ENCODE data around the gene PRPF6. TPM values are rescaled to one million over a fixed set of nuclear protein-coding genes. Genes with fewer than 3 reads are reported as not detected.

The PRPF6 gene
- total RNA-seq, 2 experiments from 2014 or later, result 45.1 to 73.7 TPM

DNA sequence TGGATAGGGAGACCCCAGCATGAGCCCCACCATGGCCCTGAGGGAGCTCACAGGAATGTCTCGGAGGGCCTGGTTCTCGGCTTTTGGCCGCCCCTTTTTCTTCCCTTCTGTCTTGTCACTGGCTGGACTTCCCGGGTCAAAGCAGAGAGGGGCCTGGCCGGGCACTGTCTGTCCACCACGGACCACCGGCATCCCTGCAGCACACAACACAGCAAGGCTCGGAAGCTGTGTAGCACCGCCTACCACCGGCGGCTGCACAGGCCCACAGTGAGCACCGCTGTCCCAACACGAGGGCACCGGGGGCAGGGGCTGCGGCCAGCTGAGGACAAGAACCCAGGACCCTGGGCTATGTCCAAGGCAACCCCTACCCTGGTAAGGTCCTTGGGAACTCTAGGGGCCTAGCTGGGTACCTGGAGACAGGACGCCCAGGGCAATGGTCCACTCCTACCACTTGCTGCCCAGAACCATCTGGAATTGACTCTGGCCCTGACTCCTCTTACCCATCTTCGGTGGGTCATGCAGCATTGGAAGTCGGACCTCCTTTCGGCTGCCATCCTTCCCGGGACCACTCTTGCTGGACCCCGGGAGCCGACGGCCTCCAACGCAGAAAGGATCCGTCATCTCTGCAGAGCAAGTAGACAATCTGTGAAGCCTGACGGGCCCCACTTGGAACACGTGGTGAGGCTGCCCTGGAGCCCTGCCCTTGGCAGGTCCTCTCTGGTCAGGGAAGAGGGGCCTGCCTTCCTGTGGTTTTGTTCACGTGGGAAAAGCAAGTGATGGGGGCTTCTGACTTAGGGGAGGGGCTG lies 13.4 kb upstream of the PRPF6 start:
- no peak overlapping the region for H3K27ac ChIP-seq (ENCODE audit: low read depth, low read length, poor library complexity, severe bottlenecking)
- no peaks in the 10 kb centered on the region for H3K79me2 ChIP-seq (ENCODE audit: insufficient read depth, low read depth, low read length)
- ChIA-PET POLR2A (interaction anchor here (0.6 to 1.0 kb wide), 2 partner anchors 24 to 288 kb away, joined by 3 read pairs; partner anchors contain the start of gene PCMTD2), CTCF (ENCODE audit: unreplicated experiment) (no interaction called here)
- H3K9me3 ChIP-seq (ENCODE audit: low read length), result no peaks in the 10 kb centered on the region
- no peaks in the 10 kb centered on the region for H3K36me3 ChIP-seq (ENCODE audit: insufficient read depth, low read length)
- no peak overlapping the region for H3K4me3 ChIP-seq (ENCODE audit: low read depth, low read length, poor library complexity, severe bottlenecking)
- TF ChIP-seq EZH2phosphoT487 (IDR thresholded peaks at IDR 0.05; ENCODE audit: borderline replicate concordance, low read depth, low read length), result no peak
- TF ChIP-seq, protein P1, sequence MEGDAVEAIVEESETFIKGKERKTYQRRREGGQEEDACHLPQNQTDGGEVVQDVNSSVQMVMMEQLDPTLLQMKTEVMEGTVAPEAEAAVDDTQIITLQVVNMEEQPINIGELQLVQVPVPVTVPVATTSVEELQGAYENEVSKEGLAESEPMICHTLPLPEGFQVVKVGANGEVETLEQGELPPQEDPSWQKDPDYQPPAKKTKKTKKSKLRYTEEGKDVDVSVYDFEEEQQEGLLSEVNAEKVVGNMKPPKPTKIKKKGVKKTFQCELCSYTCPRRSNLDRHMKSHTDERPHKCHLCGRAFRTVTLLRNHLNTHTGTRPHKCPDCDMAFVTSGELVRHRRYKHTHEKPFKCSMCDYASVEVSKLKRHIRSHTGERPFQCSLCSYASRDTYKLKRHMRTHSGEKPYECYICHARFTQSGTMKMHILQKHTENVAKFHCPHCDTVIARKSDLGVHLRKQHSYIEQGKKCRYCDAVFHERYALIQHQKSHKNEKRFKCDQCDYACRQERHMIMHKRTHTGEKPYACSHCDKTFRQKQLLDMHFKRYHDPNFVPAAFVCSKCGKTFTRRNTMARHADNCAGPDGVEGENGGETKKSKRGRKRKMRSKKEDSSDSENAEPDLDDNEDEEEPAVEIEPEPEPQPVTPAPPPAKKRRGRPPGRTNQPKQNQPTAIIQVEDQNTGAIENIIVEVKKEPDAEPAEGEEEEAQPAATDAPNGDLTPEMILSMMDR (conservative IDR thresholded peaks at IDR 0.05; ENCODE audit: low read length), result no peak
- DNase-seq (ENCODE audit: low spot score), result no peak
- no peaks in the 10 kb centered on the region for H4K20me1 ChIP-seq (ENCODE audit: insufficient read depth, low read length)
- no peak overlapping the region for H3K4me2 ChIP-seq (ENCODE audit: low read length)
- intact Hi-C loops (cut with micrococcal nuclease; ENCODE audit: unreplicated experiment), result no loop called here
- BruUV-seq (replicated peaks), result no TSS peak
- peaks cover 16% of the 10 kb centered on the region for H3K4me1 ChIP-seq (ENCODE audit: insufficient read depth, low read length, poor library complexity, severe bottlenecking)
- H2AFZ ChIP-seq (ENCODE audit: low read length), result no peak overlapping the region
- H3K9me2 ChIP-seq (ENCODE audit: insufficient read depth, low read length), result no peaks in the 10 kb centered on the region

DNA sequence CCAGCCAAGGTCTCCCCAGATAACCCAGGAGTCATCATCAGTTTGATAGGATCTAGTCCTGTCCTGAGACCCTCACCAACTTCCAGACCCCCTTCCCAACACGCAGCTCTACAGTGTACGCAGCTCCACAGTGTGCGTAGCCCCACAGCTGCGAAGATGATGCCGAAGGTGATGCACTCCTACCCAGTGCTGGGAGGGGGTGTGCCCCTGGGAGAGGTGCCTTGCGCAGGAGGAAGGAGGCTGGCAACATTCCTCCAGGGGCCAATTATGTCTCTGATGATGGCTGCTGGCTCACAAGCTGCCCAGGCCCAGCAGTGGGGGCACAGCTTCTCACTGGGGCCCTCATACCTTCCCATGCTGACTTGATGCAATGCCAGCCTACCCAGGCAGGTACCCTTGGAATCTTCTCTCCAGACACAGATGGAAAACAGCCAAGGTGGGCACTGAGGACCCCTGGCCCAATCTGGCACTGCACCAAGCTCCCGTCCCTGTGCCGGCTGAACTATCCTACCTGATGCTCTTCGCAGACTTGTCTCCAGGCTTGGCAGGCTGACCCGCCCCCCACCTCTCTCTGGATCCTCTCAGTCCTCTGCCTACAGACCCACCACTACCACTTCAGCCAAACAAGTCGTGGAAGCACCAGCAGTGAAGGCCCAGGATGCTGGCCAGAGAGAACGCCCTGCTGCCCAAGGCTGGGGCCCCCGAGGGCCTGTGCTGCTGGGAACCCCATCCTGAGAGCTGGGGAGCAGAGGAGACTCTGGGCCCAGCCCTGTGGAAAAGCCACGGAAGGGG lies 12.6 kb upstream of the PRPF6 start:
- Histone ChIP-seq H2AFZ (ENCODE audit: low read length) (no peak overlapping the region), H3K4me2 (ENCODE audit: low read length) (peak overlapping the region; percentile 79), H3K9me2 (ENCODE audit: insufficient read depth, low read length) (no peaks in the 10 kb centered on the region), H3K9me3 (ENCODE audit: low read length) (no peaks in the 10 kb centered on the region), H3K4me3 (ENCODE audit: low read depth, low read length, poor library complexity, severe bottlenecking) (peak overlapping the region; percentile 72), H3K36me3 (ENCODE audit: insufficient read depth, low read length) (no peaks in the 10 kb centered on the region), H3K4me1 (ENCODE audit: insufficient read depth, low read length, poor library complexity, severe bottlenecking) (peaks cover 17% of the 10 kb centered on the region), H3K27ac (ENCODE audit: low read depth, low read length, poor library complexity, severe bottlenecking) (peak overlapping the region; percentile 1), H4K20me1 (ENCODE audit: insufficient read depth, low read length) (no peaks in the 10 kb centered on the region), H3K79me2 (ENCODE audit: insufficient read depth, low read depth, low read length) (no peaks in the 10 kb centered on the region)
- DNase-seq (ENCODE audit: low spot score), result no peak
- ChIA-PET POLR2A (interaction anchor here (1.0 kb wide), 1 partner anchor 288 kb away, joined by 3 read pairs; the partner anchor contains the start of gene PCMTD2), CTCF (ENCODE audit: unreplicated experiment) (no interaction called here)
- BruUV-seq (replicated peaks), result TSS peak; percentile 45
- TF ChIP-seq, protein P1 (conservative IDR thresholded peaks at IDR 0.05; ENCODE audit: low read length), result no peak
- no peak for TF ChIP-seq EZH2phosphoT487 (IDR thresholded peaks at IDR 0.05; ENCODE audit: borderline replicate concordance, low read depth, low read length)
- intact Hi-C loops (cut with micrococcal nuclease; ENCODE audit: unreplicated experiment), result no loop called here
